DMS153 treated with DMSO at 0.1 percent for 48 hours (cell line): ENCODE measurements around the gene JUND.
A peak's percentile ranks its signal among the peaks of the same experiment; 100 is the strongest.

Source experiments
- DNase-seq: peaks from one replicate; lab custom pipeline; 2025; ENCODE audit not compliant: unreplicated experiment; lab: John Stamatoyannopoulos, UW

JUND gene

DNA sequence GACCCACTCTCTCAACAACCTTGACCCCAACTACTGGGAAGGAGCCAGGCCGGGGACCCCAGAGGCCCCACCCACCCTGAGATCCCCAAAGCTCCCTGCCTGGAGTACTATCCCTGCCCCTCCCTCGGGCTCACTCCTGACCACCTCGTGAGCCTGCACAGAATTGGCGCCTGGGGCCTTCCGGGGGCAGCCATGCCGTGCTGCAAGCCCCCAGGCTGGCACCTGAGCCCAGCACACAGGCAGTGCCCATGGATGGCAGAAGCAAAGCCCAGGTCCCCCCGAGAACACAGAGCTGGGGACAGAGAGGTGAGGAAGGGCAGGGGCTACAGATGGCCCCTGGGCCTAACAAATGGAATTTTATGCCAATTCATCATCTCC, 27.5 kb upstream of the JUND start:
- no peak for DNase-seq

DNA sequence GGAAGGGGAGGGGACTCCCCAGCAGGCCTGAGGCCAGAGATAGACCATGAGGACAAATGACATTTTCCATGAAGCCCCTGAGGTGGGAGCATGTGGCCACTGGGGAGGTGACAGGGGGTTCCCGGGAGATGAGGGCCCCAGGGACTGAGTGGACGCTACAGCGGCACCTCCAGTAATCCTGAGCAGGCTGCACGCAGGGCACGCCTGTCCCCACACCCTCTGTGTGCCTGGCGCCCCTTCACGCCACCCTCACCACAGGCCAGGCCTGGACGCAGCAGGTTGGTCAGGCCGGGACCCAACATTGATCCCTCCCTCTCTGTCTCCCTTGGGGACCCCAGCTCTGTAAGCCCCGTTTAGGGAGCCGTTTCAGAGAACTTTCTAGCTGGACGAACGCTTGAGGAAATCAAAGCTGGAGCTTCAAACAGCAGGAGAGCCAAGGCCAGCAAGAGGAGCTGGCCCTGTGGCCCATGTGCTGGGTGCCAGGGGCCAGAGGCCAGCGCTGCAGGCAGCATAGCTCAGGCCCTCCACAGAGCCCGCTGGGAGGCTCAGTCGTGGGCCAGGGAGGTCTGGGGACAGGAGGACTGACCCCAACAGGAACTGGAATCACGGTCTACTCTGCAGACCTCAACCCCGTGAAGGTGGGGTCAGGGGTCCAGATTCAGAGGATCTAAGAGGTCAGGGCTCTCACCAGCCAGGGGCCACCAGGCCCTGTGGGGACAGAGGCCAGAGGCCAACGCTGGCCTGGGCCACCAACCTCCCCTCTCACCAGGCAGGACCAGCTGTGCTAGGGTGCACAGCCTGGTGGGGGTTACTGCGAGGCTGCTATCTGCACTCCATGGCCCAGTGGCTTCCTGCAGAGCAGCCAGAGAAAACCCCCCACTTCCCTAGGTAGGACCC, 26.9 kb upstream of the JUND start:
- no peak for DNase-seq

DNA sequence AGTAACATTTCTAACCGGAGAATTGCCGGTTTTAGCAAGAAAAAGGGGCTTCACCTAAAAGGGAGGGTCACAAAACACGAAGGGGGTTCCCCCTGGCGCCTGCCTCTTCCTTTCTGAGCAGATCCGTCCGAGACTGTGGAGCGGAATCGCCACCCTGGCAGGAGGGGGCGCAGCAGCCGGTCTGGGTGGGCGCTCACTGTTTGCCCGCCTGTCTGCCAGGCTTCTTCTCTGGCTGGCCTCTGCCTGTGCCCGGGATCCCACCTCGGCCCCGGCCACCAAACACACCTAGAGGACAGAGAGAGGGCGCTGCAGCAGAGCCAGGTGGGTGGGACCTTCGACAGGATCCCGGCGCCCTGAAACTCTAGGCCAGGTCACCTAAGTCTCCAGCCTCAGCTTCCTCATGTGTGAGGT, 25.9 kb upstream of the JUND start:
- DNase-seq: no peak

DNA sequence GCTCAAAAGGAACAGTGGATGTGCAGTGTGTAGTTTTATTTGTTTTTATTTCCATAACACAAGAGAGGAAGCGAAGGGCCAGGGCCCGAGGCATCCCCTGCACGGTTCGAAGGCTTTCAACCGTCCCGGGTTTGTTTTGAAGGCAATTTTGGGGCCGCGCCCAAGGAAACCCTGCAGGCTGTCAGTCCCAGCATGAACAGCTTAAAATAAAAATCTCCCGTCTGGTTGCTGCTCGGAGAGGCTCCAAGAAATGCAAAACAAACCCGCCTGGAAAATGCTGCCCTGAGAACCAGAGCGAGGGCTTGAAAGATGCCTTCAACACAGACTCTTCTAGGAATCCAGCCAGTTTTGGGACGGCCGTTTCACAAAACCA, 25.5 kb upstream of the JUND start:
- no peak for DNase-seq

DNA sequence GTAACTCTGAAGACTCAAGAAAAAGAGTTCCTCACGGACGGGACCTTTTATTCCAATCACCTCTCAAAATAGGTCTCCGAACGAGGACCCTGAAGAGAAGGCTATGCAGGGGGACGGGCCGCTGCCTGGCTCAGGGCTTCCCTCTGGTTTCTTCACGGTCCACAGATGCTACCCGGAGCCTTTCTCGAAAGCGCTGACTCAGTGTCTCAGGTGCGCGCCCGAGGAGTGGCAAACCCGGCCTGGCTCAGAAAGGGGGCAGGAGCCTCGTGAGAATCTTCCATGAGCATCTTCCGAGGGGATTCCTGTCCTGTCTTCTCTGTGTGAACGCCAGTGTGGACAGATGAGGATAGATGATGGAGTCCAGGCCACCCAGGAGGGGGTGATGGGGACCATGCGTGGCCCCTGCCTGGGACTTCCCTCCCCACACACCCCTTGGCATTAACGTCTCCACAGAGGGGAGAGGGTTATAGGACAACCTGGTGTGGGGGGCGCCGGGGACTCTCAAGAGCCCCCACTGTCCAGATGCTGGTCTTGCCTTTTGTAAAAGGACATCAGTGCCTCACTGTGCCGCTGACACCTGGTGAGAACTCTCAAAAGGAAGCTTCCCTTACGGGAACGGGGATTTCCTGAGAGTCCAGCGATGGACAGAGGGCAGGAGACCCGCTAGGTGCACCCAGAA, 24.9 kb upstream of the JUND start:
- no peak for DNase-seq

DNA sequence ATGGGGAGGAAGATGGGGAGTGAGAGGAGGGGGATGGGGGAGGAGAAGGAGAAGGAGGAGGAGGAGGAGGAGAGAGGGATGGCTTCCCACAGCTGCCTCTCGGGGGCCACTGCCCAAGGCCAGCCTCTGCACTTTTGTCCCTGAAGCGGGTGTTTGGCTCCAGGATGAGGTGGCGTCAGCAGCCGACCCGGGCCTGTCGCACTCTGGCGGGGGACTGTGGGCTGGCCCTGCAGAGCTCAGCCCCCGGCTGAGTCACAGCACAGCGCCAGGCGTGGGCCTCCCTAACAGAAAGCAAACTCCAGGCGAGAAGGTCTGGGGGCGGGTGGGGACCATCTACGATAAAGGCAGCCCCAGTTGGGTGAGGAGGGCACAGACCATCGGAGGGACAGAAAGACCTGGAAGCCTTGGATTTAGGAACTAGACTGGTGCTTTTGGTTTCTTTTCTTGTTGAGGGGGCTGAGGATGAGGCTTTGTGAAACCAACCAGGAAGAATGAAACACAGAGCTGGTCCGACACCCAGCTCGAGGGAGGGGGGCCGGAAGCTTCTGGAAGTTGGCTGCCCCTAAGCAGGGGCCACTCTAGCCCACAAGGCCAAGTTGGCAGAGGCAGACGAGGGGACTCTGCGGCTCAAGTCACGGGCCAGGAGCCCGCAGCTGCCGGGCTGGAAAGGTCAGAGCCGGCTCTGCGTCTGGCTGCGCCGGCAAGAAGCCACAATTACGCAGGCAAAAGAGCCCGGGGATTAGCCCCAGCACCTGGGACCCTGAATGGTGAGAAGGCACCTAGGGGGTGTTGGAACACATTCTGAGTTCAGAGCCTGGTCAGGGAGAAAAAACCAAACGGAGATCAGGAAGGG, 23.3 kb upstream of the JUND start:
- peak; percentile 37 for DNase-seq

DNA sequence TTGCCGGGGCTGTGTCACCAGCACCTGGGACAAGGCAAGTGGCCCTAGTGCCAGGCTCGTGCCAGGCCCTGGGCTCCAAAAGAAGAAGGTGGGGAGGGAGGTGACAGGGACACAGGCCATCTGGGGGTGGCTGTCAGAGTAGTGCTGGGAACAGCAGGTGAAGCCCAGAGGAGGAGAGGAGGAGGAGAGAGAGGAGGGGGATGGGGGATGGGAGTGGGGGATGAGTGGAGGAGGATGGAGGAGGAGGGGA, 22.7 kb upstream of the JUND start:
- DNase-seq: no peak

DNA sequence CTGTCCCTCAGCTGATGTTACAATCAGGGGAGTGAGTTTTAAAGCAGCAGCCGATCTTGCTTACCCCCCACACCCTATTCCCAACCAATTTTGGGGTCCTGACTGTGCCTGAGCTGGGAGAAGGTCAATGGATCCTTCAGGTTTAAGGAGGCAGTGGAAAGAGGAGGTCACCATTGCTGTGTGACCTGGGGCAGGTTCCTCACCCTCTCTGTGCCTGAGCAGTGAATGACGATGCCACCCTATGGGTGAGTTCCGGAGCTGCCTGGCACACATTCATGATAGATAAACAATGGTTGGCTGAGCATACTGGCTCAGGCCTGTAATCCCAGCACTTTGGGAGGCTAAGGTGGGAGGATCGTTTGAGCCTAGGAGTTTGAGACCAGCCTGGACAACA, 20.3 kb upstream of the JUND start:
- no peak for DNase-seq

DNA sequence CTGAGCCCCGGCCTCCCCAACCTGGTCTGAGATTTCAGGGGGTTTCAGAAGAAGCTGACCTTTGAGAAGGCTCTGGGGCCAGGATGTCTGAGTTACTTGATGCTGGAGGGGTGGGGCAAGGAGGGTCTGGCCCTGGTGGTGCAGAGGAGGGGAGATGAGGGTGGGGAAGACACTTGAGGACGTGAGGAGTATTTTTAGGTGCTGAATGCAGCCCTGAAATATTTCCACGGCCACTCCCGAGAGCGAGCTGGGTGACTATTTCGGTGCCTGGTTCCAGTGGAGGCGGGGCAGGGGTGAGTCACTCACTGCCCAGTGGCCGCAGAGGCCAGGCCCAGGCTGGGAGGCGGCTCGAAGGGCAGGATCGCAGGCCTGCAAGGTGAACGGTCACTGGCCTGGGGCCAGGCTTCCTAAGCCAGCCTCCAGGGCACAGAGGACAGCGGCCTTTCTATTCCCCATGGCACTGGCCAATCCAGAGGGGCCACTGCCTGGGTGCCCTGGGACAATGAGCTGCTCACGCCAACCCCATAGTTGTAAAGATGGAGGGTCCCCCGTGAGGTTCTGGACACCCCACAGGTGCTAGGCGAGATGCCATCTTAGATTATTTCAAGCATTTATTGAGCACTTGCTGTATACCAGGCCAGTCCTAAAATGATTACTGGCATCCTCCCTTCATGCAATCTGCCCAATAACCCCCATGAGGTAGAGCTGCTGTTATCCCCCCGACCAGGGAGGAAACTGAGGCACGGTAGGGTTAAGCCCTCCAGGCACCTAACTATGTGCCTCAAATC, 19.7 kb upstream of the JUND start:
- no peak for DNase-seq

DNA sequence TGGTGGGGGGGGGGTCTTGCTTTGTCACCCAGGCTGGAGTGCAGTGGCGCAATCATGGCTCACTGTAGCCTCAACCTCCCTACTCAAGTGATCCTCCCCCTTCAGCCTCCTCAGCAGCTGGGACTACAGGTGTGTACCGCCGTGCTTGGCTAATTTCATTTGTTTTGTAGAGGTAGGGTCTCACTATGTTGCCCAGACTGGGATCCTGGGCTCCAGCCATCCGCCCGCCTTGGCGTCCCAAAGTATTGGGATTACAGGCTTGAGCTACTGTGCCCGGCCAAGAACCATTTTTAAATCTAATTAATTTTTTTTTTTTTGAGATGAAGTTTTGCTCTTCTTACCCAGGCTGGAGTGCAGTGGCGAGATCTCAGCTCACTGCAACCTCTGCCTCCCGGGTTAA, 18.2 kb upstream of the JUND start:
- no peak for DNase-seq

DNA sequence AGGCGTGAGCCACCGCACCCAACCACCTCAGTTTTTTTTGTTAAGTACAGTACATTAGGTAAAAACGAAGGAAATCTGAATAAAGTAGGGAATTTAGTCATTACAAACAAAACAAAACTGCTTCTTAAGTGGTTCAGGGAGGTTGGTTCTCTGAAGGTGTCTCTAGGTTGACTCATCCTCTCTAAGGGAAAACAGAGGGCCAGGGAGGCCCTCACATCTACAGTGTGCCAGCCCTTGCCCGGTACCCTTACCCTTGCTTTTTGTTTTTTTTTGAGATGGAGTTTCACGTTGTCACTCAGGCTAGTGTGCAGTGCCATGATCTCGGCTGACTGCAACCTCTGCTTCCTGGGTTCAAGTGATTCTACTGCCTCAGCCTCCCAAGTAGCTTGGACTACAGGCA, 17.2 kb upstream of the JUND start:
- no peak for DNase-seq

DNA sequence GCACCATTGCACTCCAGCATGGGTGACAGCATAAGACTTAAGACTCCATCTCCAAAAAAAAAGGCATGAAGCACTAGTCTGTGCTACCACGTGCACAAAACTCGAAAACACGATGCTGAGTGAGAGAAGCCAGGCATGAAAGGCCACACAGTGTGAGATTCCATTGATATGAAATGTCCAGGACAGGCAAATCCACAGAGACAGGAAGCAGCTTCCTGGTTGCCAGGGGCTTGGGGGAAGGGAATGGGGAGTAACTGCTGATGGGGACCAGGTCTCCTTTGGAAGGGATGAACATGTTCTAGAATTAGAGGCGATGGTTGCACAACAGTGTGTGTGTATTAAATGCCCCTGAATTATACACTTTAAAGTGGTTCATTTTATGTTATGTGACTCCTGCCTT, 15.9 kb upstream of the JUND start:
- no peak for DNase-seq

DNA sequence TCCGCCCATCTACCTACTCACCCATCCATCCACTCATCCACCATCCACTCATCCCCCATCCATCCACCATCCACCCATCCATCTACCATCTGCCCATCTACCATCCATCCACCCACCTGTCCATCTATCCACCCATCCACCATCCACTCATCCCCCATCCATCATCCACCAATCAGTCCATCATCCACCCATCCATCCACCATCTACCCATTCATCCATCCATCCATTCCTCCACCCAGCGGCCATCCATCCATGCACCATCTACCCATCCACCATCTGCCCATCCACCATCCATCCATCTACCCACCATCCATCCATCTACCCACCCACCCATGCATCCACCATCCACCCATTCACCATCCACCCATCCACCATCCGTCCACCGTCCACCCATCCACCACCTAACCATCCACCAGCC, 13.6 kb upstream of the JUND start:
- no peak for DNase-seq

DNA sequence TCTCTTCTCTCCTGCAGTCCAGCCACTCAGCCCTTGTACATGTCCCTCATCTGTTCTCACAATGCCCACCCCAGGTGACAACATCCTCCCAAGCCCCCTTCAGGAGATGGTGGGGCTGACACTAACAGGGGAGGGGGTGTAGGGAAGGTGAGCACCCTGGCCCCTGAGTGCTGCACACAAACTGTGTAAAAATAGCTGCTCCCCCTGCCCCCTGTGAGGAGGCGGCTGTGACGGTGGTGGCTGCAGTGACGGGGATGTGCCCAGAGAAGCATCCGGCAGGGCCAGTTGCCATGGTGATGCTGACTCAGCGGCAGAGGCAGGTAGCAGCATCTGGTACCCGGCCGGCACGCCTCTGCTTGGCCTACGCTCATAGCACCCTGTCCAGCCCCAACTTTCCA, 13.0 kb upstream of the JUND start:
- DNase-seq: peak; percentile 29

DNA sequence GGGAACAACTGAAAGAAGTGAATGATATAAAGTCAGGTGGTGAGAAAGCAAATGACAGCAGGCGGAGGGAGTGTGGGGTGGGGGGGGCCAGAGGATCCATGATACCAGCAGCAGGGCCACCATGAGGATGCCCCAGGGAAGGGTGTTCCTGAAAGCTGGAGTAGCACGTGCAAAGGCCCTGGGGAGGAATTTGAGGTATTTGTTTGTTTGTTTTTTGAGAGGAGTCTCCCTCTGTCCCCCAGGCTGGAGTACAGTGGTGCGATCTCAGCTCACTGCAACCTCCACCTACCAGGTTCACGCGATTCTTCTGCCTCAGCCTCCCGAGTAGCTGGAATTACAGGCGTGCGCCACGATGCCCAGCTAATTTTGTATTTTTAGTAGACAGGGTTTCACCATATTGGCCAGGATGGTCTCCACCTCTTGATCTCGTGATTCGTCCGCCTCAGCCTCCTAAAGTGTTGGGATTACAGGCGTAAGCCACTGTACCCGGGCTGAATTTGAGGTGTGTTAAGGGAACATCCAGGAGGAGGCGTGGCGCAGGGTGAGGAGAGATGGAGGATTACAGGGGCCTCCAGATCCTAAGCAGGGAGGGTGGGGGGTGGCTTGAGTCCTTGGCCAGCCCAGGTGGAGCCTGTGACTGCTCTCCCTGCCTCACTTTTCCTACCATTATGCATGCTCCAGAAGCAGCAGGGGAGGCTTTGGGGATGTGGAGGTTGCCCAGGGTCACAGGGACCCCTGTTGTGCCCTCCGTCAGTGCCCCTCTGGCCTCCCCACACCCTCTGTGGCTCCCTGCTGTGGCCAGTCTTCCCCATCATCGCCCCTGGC, 12.4 kb upstream of the JUND start:
- no peak for DNase-seq

DNA sequence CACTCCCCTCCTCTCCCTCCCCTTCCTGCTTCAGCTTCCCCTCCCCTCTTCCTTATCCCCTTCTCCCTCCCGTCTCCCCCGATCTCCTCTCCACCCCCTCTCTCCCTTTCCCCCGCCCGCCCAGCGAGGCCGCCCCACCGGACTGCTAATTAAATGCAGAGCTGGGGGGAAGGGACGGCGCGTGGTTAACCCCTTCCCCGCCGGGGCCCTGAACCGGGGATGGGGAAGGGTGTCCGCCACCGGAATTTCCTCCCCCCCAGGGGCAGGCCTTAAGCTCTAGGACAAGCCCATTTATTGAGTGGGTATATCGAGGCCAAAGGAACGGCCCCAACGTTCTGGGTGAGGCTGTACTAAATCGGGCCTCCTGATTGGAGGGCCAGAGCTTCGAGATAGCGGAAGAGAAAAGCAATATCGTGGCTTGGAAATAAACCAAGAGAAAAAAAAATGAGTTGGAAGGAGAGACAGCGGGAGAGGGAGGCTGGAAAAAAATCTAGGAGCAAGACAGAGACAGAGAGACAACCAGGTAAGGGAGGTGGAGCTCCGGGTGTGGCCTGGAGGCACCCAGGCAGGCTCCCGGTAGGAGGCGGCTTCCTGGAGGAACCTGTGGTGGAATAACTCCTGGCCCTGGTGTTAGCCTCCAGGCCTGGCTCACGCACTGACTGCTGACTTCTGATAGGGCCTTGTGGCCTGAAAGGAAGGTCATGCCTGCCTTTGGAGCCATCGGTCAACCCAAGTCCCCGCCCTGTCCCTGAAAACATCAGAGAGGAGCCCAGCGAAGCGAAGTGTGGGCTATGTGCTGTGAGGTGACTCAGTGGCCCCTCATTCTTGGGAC, 11.6 kb upstream of the JUND start:
- DNase-seq: no peak

DNA sequence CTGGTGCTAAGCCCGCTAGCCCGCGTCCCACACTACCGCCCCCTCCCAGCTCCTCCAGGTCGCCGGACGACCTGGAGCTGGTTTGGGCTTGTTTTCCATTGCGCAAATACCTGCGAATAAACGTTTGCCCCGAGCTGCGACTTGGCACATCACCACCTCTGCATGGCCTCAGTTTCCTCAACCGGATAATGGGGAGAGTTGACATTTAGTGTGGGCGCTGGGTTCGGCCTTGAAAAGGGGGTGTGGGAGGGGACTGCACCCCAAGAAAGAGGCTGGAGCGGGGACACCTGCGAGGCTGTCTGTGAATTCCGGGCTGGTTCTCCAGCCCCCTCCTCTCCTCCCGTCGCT, 11.0 kb upstream of the JUND start:
- no peak for DNase-seq

DNA sequence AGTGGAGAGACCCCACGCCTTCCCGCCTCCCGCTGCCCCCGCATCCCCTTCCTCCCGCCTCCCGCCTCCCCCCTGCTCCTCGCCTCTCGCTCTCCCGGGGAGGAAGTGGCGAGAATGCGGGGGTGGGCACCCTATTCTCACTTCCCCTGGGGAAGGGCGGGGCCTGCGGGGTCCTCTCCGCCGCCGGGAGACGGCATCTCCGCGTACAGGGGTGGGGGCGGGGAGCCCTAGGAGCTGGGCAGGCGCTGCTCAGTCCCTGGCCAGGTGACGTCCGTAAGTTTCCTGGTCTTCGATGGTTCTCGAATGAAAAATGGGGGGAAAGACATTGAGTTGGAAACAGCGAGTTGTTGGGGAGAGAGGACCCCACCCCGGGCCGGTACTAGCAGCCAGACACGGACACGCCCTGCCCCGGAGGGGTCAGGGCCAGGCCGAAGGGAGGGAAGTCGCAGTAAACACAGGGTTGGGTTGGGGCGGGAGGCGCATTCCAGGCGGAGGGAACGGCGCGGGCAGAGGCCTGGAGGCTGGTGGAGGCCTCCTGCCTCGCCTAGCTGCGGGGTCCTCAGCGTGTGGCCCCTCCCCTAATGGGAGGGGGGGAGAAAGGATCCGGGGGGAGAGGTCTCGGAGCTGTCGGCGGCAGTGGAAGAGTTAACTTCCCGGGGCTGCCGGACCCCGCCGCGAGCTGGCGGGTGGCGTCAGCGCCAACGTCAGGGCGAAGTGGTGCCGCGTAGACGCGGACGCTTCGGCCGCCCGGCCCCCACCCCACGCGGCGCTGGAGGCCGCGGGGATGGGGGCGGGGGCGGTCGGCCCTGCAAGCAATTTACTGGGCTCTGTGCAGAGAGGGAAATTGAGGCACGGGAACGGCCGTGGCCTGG, 10.4 kb upstream of the JUND start:
- peak; percentile 20 for DNase-seq
